SIG-M5 treated with dmso at 0.1 percent for 504 hours (cell line): ENCODE data around the gene PPP1R14C.

ENCODE experiments used
- DNase-seq: peaks from one replicate; lab custom pipeline; 2025; ENCODE audit not compliant: unreplicated experiment; lab: John Stamatoyannopoulos, UW

The PPP1R14C gene

GRCh38 chr6:150290429-150290828 is 147.6 kb downstream of the PPP1R14C start:
- DNase-seq = no peak

- no peak for DNase-seq
Observed at GRCh38 chr6:150291968-150292710, 149.3 kb downstream of the PPP1R14C start.

GRCh38 chr6:150293019-150293418 is 150.2 kb downstream of the PPP1R14C start:
- DNase-seq = no peak

GRCh38 chr6:150293423-150294173 is 150.8 kb downstream of the PPP1R14C start:
- DNase-seq = no peak

- no peak for DNase-seq
Observed at GRCh38 chr6:150296890-150297289, 154.0 kb downstream of the PPP1R14C start.

GRCh38 chr6:150297327-150298029 is 154.6 kb downstream of the PPP1R14C start:
- DNase-seq = no peak

- no peak for DNase-seq
Observed at GRCh38 chr6:150298030-150298380, 155.2 kb downstream of the PPP1R14C start.

- DNase-seq = no peak
Observed at GRCh38 chr6:150298676-150299075, 155.8 kb downstream of the PPP1R14C start.
